Activated CD4-positive, alpha-beta T cell treated with anti-CD3 and anti-CD28 coated beads, Interleukin-2, Interleukin-6, amounts not matched to agents 100 ng/mL and 50 ng/mL, durations not matched to agents 16 hours and 8 hours (primary cell): ENCODE measurements around the gene SLITRK6.
"Not testable (repeated sequence)": the region's sequence is repeated elsewhere in the genome, so short reads cannot be mapped to it uniquely, and the experiment has no call there.

ENCODE experiments used
- DNase-seq: peaks from one replicate; pipeline ENCODE4 v3.0.0-alpha.2; 2020

Gene SLITRK6, protein sequence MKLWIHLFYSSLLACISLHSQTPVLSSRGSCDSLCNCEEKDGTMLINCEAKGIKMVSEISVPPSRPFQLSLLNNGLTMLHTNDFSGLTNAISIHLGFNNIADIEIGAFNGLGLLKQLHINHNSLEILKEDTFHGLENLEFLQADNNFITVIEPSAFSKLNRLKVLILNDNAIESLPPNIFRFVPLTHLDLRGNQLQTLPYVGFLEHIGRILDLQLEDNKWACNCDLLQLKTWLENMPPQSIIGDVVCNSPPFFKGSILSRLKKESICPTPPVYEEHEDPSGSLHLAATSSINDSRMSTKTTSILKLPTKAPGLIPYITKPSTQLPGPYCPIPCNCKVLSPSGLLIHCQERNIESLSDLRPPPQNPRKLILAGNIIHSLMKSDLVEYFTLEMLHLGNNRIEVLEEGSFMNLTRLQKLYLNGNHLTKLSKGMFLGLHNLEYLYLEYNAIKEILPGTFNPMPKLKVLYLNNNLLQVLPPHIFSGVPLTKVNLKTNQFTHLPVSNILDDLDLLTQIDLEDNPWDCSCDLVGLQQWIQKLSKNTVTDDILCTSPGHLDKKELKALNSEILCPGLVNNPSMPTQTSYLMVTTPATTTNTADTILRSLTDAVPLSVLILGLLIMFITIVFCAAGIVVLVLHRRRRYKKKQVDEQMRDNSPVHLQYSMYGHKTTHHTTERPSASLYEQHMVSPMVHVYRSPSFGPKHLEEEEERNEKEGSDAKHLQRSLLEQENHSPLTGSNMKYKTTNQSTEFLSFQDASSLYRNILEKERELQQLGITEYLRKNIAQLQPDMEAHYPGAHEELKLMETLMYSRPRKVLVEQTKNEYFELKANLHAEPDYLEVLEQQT

DNA sequence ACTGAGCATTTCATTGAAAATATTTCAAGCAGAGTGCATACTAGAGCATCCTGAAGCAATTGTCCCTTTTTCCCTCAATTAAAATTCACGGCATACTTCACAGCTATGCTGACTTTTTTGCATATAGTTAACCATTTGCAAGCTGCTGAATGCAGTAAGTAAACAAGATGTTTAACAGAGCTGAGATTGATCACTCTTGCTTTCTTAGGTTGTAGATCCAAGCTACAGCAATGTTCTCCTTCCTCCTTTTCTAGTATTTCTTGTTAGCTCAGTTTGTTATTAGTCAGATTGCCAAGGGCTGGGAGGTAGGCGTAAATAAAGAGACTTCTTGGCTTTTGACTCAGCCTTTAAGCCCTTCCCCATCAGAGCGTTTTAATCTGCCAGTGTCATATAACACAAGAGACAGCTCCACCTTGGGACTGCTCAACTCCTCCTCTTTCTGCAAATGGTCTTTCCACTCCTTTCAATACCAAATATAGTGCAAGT lies at the start of gene SLITRK6:
Gene SLITRK6, minus strand, starts transcription at position 323 of the 486 bp plus-strand sequence. CDS start 2,911 bp downstream, outside the sequence.
- DNase-seq = no peak

DNA sequence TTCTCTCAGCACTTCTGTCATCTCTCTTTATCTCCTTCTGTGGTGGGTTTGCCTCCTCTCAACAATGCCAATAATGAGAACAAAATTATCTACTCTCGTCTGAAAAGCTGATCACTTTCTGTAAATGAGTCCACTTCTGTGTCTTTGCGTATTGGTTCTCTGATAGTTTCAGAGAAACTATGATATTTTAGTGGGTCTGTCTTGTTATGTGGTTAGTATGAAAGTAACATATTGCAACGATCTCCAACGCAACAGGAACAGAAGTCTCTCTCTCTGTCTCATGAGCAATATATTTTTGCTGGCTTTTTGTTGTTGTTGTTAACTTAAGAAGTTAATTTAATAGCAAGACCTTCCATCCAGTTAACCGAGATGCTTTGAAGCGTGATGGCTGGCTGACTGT lies 47.8 kb upstream of the SLITRK6 start:
- DNase-seq = no peak

DNA sequence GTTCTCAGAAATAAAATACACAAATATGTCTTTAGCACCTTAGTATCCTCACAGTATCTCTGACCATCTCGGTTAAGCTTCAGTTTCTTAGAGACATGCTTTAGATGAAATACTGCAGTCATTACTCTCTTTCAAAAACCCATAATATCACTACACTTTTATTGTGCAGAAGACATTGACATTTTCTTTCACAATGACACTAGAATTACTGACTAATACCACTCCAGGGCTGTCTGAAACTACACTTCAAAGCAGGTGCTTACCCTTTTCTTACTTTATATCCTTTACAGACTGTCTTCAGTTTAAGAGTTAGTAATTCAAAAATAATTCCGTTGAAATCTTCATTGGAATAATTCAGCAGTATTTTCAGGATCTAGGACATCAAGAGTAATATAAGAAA lies 42.2 kb upstream of the SLITRK6 start:
- DNase-seq = no peak

DNA sequence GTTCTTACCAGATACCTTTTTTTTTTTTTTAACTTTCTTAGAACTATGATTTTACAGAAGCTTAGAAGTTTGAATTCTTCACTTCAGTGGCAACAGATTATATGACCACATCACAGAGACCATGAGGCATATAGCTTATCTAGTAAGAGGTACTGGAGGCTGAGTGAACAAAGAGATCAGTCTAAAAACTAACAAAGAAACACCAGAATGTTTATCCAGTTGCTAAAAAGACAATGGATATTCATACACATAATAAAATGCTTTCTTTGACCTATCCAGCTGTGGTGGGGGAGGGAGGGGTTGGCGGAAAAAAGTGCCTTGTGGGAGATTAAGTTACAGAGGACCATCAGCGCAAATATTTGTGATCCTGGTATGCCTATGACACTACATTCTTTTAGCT lies 34.7 kb upstream of the SLITRK6 start:
- no peak for DNase-seq

DNA sequence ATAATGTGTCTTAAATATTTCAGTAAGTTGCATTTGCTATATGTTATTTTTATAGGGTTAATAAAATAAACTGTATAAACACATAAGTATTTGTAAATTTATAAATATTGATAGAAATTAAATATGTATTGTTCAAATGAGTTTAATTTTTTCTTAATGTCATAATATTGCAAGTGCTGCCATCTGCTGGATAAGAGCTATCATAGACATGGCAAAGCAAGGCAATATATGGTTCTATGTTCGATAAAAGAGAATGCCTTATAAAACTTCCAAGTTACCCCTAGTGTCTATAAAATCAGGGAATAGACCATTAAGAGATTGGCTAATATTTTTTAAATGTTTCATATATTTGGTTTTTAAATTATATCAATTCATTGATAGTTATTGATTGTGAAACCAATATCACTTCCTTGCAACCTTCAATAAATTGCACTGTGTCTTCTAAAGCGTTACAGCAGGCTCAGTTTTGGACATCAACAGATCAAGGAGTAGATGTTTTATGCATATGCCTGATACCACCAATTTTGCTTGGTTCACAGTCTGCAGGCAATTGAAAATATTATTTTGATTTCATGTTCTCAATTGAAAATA lies 29.0 kb upstream of the SLITRK6 start:
- peak; percentile 1 for DNase-seq

DNA sequence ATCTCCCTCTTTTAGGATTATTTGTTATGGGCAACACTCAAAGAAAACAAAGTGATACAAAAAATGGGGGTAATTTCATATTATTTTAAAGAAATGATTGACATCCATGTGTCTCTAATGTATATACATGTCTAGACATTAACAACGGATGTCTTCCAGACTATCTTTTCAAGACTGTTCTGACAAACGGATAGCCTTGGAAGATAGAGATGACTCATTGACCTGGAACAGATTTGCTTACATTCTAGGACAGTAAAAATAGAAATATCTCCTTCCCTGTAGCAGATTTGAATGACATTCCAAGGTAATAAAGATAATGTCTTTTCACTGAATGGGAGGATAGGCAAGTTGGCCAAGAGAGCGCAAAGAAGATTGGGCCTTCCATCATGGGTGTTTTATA lies 26.2 kb upstream of the SLITRK6 start:
- no peak for DNase-seq

DNA sequence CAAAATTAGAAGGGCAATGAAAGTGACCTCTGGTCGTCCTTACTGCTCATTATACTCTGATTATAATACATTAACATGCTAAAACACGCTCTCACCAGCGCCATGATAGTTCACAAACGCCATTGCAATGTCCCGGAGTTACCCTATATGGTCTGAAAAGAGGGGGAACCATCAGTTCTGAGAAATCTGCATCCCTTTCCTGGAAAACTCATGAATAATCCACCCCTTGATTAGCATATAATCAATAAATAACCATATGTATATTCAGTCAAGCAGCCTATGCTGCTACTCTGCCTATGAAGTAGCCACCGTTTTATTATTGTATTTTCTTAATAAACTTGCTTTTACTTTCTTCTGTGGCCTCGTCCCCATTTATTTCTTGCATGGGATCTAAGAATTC lies 24.6 kb upstream of the SLITRK6 start:
- DNase-seq = no peak

DNA sequence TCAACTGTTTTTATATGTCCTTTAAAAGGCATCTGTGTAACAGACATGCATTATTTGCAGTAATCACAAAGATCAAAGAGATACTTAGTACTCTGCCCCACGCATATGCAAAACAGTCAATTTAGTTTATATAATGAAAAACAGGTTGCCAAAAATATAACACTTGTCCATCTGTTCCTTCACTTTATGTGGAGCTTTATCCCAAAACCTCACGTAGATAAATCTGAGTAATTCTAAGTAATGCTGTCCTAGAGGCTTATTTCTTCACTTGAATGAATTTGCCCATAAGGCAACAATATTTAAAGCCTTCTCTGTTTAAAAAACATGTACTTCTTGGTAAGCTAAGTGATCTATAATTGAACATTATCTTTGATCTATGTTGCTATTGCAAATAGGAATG lies 20.3 kb upstream of the SLITRK6 start:
- no peak for DNase-seq

DNA sequence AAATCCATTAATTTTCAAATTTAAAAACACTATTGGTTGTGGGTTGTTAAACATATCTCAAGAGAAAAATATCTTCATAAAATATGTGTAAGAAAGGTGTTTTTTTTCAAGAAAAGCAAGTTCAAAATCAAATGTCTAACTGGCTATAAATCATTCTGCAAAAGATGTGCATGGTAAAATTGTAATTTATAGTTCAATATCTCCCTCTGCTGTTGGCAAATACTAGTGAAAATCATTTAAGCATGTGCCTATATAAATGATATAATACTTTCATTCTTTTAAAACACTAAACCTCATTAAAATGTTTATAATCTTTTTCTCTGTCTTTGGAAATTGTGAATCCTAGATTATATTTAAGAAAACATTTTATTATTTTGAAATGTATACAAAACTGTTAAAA lies 17.2 kb upstream of the SLITRK6 start:
- no peak for DNase-seq

DNA sequence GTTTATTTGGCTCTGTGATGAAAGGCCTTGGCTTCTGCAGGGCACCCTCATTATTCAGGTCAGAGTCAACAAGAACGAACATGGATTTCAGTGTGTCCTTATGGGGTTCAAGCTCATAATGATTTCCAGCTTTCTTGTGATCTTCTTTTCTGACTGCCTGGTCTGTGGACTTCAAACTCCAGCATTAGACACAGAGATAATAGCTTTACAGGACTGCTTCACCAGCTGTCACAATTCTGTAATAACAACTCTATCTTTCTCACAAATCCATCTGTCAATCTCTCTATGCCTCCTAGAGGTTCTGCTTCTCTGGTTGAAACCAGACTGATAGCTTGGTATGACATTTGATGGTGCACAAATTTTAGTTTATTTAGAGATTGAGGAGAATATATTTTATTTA lies 13.1 kb upstream of the SLITRK6 start:
- DNase-seq = no peak

DNA sequence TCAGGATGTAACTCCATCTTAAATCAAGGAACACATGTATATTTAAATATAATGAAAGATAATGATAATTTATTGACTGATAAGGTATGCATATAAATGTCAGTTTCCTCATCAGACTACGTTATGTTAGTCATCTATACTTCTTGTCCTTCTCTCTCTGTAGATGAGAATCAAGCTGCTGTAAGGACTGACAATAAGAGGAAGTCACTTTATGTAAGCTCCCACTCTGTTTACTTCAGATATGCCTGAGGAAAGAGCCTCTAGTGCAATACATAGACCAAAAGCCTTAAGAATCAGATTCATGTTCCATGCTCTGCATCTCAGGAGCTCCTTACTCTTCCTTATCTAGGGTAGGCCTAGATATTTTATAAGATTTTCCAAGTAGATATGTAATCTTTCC lies 9.6 kb upstream of the SLITRK6 start:
- DNase-seq = no peak

DNA sequence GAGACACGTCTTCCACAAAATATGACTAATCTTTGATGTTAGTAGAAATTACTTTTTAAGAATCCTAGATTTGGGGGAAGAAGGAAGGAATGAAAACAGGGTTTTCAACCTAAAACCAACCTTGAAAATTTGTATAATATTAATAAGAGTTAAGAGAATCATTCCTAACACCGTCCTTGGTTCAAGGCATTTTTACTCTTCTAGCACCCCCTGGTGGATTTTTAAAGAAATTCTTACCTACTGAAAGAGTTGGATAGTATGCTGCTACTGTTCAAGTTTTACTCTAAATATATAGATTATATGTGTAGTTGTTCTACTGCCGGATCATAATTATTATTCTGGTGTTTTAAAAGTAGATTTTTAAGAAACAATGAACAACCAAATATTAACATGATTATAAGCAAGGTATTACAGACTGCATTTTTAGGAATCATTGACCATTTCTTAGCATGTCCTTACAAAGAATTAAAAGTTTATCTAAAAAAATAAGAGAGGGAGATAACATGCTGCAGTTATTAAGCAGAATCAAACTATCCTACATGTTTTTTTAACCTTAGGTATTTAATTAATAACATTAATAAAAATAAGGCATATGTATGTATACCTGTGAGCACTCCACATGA lies 7.4 kb upstream of the SLITRK6 start:
- DNase-seq = peak; percentile 49

DNA sequence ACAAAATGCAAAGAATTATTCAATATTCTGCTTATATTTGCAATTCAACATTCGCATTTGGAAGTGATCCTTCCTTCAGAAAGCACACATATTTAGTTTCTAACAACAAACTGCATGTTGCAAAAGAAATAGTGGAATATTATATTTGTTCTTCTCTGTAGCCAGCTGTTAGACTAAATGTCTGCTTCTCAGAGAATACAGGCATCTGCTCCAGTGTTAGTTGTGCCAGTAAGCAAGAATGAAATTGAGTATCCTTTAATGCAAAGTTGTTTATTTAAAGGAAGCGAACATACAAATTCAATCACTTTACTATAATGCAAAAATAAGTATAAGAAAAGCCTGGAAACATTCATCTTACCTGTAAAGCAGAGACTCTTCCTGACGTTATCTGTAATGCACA lies 663 bp downstream of the SLITRK6 start:
- DNase-seq = no peak

DNA sequence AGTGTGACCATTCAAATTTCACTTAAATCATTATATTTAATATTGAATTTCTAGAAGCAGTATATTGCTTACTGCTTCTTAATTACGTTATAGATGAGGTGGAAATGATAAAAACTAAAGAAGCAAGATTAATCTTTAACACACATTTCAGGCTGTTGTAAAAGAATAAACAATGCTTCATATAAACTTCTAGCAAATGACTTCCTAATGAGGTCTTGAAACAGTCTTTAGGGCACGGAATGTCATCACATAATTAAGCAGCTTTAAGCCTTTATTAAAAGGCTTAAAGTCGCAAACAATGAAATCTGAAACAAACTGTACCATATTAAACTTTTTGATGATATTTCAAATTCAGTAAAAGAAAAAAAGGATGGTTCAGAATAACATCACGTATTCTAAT lies 1.9 kb downstream of the SLITRK6 start:
- no peak for DNase-seq

DNA sequence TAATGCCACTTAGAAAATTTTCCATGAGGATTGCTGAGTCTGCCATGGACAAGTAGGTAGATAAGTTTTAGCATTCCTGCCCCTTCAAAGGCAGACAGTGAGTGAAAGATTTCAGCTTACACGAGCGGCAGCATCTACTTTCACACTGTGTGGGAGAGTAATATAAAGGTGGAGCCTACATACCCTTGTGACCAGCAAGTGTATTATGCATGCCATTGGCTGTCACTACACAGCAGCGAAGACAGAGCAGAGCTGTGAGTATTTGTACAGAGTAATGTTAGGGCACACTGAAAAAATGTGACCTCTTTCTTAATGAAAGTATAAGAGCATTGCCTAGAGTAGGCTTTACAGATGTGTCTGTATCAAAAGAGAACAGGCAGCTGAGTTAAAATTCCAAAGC lies 14.0 kb downstream of the SLITRK6 start:
- no peak for DNase-seq

DNA sequence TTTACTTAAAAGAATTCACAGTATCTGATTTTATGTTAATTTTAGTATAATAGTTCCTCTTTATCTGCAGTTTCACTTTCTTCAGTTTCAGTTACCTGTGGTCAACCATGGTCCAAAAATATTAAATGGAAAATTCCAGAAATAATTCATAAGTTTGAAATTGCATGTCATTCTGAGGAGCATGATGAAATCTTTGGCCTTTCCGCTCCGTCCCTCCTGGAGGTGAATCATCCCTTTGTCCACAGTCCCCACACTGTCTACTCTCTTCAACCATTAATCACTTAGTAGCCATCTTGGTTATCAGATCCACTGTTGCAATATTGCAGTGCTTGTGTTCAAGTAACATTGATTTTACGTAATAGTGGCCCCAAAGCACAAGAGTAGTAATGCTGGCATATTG lies 26.9 kb downstream of the SLITRK6 start:
- no peak for DNase-seq

DNA sequence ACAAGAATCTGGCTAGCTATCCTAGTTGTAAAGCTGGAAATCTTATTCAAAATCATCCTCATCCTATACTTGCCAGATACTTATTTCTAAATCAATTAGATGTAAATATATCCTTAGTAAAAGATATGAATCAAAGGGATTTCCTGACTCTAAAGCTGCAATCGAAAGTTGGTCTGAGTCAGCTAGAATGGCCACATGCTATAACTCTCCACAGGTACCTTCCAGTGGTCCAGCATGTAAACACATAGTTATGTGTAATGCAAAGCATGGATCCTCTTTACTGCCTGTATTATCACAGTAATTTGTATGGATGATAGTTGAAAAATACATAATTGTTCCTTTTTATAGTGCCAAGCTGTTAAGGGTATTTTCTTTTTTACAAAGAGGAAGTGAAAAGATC lies 27.4 kb downstream of the SLITRK6 start:
- no peak for DNase-seq

DNA sequence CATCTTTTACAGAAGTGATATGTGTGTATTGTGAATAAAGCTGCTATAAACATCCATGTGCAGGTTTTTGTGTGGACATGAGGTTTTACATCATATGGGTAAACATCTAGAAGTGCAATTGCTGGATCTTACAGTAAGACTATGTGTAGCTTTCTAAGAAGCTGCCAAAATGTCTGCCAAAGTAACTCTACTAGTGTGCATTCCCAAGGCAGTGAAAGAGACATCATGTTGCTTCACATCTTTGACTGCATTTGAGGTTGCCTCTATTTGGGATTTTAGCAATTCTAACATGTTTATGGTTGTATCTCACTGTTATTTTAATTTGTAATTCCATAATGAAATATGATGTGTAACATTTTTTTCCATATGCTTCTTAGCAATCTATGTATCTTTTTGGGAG lies 30.3 kb downstream of the SLITRK6 start:
- no peak for DNase-seq

DNA sequence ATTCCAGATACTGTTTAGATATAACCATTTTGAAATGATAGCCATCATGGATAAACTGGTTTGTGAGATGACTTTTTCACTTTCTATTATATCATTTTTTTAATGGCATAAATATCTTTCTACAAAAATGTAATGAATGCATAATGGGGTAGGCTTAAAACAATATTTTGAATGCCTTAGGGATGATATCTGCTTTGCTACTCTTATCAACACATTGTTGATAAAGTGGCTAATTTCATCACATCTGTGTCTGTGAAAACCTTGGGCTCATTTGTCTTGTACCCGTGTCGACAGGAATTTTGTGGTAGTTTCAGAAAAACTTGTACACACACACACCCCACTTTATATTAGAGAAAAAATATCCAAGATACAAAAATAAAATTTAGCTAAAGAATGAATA lies 44.1 kb downstream of the SLITRK6 start:
- no peak for DNase-seq

DNA sequence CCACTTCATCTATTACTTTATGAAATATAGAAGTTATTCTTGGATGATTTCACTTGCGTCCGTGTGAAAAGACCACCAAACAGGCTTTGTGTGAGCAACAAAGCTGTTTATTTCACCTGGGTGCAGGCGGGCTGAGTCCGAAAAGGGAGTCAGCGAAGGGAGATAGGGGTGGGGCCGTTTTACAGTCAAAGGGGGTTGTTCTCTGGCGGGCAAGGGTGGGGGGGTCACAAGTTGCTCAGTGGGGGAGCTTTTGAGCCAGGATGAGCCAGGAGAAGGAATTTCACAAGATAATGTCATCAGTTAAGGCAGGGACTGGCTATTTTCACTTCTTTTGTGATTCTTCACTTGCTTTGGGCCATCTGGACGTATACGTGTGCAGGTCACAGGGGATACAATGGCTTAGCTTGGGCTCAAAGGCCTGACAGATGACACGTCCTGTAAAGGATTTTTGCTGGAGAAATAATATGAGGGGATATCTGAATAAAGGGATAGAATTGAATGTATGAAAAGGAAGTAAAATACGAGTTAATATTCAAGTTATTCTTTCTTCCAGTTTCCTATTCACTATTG lies 55.9 kb downstream of the SLITRK6 start:
- not testable (repeated sequence) for DNase-seq
